NCI-H226 (cell line): ENCODE measurements around the gene LHFPL2.

Experiments
- DNase-seq: peaks from one replicate; pipeline ENCODE4 v3.0.0-alpha.2; 2015

LHFPL2 gene

DNA sequence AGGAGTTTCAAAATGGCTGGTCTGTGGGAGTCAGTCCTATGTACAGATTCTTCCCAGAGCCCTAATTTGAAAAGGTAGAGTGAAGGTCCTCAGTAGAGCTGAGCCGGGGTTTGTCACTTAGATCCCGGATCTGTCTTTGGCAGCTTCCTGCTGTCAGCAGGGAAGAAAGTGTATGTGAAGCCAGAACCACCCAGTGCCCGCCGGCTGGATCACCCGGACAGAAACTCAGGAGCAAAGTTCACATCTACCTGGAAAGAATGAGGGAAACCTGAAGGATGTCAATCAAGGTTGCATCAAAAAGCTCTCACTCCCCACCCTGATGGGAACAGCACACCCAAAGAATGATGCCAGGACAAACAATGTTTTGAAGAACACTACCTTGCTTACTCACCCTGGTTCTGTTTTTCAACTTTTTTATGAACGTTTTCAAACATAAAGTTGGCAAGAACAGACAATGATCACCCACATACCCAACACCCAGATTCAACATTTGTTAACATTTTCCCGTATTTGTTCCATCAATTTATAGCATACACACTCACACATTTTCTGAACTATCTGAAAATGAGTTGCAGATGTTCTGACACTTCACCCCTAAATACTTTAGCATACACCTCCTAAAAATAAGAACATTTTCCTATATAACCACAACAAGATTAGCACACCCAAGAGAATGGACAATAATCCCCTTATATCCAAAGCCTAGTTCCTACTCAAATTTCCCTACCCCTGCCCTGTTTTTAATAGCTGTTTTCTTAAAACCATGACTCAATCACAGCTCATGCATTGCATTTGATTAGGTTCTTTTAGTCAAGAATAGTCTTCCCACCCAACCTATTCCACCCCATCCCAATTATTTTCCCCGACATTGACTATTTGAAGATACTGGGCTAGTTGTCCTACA lies 133.9 kb downstream of the LHFPL2 start:
- DNase-seq: no peak

DNA sequence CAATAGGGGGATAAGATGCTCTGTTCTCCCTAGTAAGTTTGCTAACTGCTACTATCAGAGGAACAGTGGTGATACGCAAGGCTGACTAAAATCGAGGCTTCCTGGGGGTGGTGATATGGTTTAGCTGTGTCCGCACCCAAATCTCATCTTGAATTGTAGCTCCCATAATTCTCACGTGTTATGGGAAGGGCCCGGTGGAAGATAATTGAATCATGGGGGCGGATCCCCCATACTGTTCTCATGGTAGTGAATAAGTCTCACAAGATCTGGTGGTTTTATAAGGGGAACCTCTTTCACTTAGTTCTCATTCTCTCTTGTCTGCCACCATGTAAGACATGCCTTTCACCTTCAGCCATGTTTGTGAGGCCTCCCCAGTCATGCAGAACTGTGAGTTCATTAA lies 135.1 kb downstream of the LHFPL2 start:
- no peak for DNase-seq

DNA sequence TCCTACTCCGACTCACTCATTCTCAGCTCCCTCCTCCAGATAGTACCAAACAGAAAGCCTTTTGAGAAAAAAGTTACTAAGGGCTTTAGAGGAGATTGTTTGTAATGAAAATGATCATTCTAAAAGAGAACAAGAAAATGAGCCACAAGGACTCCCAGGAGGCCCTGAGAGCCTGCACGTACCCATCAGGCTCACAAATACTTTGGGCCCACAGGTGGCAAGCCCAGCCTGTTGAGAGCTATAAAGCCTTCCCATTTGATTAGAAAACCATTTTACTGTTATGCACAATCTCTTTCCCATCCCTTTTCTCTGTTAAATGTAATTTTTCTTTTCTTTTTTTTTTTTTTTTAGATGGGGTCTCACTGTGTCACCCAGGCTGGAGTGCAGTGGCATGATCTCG lies 136.1 kb downstream of the LHFPL2 start:
- no peak for DNase-seq

DNA sequence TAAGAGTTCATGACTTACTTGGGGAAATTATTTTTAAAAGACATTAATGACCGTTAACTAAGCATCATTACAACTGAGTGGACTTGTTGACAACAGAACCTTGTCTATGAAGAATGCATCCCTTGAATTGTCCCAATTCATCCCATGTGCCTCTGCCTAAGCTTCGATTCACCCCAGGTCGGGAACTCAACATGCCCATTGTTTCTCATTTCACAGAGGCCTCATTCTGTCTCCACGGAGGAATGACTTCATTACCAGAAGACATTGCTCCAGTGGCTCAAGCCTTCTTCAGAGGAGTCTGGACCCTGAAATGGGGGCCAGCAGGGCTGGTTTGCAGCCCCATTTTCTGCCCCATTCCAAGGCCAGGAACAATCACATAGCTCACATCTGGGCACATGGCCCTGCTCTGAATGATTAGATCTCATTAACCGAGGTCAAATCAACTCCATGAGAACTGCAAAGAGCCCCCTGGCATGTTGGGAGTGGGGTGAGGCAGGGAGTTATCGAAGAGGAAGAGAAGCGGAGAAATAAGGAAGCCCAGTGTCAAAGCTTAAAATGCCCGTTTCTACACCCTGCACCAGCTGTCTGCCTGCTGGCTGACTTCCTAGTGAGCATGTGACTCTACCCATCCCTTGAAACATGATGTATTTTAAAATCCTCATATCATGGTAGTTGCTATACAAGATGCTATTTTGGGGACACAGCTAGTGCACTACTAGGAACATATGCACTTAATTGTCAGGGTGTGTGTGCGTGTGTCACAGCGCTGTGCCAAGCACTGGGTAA lies 137.3 kb downstream of the LHFPL2 start:
- no peak for DNase-seq

DNA sequence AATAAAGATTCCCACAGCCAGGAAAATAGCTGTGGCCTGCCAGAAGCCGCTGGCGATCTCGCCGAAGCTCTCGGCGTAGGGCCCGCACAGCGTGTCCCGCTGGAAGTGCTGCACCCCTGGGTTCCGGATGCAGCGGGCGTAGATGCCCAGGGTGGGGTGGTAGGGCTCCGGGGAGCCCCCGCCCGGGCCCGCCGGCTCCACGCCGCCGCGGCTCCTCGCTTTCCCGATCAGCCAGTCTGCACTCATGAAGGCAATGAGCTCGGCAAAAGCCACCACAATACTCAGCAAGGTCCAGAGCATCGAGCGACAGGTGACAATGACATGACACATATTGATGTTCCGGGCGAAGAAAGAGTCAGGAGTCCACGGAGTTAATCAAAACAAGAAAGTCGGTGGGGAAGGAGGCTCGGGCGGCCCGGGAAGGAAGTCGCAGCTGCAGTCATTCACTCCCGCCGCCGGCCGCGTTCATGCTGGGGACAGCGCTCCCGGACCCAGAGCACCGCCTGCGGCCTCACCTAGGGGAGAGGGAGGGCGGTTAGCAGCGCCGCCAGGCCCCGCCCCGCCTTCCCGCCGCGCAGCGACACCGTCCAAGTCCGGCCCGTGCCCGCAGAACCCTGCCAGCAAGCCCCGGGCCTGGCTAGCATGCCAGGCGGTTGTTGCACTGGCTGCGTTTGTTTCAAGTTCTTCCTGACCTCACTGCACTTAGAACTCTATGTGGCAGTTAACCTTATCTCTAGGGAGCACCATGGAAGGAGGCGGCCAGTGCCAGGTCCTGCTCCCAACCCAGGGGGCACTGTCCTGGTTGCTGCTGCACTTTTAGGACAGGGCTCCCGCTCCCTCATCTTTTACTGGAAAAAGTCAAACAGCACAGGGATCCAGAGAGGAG lies 138.4 kb downstream of the LHFPL2 start:
- DNase-seq: no peak

DNA sequence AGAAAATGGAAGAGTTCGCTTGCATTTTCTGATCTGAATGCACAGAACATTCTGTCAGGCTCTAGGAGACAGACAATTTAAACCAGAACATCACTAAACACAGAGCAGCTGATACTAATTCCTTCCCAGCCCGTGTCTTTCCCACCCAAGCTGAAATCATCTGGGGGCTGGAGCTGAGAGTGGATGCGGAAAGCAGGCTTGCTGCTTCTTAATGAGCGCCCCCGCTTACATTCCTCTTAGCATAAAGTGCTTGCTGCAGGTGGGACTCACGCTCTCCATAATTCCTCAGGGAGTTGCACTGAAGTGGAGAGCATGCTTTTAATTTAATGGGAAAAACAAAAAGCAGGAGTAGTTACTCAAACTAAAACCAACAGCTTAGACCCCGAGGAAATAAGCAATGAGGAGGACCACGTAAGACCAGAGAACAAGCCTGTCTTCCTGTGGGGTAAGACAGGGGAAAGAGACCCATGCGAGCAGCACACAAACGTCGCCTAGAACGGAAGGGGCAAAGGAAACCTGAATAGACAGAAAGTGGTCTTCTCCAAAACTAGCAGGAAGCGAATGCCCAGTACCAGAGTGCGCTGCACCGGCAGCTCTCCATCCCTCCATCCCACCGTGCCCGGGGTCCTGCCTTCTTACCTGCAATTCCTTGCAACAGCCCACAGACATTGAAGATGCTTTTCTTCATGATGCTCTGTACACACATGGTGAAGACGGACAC lies 139.3 kb downstream of the LHFPL2 start:
- DNase-seq: no peak

DNA sequence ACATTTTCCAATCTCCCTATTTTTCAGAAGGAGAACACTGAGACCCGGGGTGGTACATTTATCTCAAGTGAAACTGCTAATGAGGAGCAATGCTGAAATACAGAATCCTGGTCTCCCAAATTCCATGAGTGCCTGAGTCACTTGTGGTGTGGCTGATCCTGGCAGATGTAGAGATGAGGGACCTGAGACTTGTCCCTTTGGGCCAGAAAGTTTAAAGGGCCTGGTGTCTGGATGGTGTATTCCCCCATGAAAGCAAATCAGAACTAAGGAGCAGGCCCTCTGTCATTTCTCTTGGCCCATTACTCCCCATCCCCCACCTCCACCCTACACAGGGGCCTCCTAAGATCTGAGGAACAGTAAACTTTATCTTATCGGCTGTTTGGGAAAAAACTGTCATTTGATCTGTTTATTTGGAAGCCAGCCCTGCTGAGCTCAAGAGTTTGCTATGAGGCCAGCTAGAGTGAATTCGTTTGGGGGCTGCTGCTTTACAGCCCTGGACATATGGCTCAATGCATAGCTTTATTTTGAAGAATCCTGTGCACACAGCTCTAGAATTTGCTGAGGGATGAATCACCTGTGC lies 140.3 kb downstream of the LHFPL2 start:
- peak; percentile 12 for DNase-seq

DNA sequence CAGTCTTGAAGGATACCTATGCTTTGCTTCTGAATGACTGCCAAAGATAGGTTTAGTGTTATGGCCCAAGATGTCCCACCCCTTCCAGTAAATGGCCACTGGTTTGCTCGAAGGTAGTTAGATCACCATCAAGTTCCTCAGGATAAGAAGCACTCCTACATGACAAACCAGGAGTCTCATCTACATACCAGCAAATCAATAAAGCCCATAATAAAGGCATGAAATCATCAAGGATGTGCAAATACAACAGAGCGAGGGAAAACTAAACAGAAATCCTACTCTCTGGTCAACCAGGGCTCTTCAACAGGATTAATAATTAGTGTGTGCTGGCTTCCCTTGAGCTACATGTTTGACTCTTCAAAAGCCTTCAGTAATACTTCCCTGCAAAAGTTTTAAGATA lies 141.0 kb downstream of the LHFPL2 start:
- DNase-seq: no peak

DNA sequence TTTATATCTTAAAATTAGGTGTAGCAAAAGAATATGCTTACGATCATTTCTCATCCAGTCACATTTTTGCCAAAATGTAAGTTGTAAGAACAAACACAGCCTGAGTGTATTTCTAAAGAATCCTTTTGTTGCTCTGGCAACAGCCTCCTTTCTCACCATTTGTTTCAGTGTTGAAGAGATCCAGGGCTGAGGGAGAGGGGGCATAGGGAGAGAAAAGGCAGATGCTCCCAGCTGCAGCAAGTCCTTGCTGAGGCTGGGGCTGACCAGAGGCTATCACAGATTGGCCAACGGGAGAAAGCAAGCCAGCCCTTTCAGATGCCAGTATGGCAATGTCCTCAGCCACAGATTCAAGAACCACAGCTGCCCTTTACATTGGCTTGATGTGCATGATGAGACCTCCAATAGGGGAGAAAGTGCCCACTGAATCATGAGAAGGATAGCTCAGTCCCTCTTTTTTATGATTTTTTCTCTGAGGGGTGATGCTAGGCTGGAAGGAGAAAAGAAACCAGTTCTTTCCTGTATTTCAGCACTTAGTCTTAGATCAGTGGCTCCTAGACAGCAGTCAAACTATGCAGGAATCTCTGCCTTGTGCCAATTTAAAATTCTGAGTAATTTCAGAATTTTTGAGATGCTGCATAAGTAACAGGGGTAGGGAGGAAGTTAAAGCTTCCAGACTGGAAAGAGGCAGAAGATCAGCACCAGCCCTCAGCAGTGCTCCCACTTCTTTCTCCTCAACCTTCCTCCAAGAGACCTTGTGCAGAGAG lies 142.1 kb downstream of the LHFPL2 start:
- DNase-seq: no peak

DNA sequence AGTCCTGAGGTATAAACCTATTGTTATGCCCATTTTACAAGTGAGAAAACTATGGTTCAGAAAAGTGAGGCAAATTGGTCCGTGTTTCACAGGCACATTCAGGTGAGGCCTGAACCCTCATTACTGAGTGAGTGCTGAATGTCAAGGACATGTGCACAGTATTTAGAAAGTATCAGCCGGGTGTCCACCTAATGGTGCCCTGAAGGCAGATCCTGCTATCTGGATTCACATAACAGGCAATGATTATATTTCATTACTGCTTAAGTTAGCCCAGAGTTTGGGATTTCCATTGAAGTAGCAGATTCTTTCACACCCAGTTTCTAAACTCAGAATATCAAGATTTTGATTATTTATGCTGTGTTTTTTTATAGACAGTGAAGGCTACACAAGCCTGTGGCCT lies 142.7 kb downstream of the LHFPL2 start:
- DNase-seq: no peak

DNA sequence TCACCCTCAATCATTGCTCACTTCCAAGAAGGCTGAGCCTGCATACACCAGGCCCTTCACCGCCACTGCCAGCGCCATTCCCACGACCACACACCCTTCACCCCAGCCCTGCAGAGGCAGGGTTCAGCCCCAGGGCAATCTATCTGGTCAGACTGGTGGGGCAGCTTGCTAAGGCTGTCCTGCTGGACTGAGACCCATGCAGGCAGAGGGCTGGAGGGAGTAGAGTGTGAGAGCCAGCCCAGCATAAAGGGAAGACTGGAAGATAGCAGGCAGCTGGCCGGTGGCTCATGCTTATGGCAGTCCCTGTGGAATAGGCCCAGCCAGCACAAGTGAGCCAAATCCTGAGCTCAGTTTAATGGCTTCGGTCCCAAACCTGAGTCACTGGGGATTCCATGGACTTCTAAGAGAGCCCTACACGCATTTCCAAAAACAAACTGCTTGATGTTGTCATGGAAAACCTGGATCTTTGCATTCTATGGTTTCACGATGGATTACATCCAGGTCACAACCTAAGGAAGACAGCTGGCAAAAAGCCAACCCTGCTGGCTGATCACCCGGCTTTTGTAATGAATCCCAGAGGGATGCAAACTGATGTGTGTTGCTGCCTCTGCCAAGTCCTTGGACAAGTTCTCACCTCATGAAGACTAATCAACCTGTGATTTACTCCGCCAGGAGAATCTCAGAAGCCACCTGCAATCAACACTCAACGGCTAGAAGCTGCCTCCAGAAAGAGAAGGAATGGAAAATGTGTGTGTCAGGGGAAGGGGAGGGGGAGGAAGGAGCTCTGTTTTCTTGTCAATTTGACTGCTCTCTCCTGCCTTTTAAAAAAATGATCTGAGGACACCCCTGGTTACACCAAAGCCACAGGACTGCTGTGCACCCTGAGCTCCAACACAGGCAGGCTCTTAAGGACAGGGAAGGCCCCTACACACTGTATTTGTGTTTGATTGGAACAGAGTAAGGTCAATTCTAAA lies 143.6 kb downstream of the LHFPL2 start:
- DNase-seq: peak; percentile 99

DNA sequence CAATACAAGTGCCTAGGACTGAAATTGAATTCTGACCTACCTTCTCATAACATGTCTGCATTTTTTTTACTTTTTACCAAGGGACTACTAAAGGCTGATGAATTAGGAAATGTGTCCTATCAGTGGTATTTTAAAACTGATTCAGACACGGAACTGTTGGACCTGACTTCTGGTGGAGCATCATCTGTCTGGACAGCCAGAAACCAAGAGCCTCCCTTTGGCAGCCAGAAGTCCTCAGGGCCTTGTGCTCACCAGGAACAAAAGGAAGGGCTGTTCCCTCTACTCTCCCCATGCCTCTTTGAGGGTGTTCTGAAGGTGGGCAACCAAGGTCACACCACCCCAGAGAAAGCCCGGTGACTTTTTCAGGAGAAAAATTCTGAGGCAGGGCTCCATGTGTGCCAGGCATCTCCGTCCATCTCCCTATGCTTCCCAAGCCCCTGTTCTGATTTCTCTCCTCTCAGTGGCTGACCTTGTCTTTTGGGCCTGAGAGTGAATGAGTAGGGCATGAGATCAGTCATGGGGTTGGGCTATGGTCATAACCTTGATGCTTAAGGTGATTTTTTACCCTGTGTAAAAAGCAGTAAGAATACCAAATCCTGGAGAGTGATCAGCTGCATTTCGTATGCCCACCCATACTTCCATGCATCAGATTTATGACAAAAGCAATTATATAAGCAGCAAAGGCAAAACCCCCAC lies 144.5 kb downstream of the LHFPL2 start:
- DNase-seq: no peak

DNA sequence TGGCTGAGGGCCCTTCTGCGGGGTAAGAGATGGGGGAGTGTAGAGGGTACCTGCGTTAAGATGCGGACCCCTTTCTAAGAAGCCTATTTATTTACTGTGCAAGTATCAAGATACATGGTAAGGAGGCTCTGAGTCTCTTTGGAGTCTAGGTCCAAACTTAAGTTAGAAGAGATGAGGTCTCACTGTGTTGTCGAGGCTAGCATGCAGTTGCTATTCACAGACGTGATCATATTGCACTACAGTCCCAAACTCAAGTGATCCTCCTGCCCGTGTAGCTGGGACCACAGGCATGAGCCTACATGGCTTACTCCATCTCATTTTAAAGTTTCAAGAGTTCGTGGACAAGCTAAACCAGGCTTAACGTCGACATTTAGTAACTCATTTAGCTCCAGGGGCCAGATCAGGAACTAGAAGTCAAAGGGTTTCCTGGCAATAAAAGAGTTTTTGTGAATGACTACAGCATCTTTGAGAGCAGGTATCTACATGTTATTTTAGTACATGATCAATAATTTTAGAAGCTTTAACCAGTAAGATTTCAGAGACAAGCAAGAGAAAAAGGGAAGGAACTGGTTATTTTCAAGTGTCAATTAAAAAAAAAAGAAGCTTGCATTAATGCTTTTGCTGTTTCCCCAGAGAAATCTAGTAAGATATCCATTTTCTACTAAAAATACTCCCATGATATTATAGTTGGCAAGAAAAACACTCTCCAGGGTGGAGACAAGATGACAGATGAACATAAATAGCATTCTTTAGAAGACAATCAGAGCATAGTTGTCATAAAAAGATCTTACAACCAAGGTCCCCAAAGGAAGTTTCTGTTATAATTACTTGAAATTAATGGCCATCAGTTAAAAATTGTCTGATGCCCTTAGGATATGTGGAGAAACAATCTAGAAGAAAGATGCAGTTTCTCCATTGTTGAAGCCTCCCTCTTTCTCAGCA lies 146.9 kb downstream of the LHFPL2 start:
- no peak for DNase-seq

DNA sequence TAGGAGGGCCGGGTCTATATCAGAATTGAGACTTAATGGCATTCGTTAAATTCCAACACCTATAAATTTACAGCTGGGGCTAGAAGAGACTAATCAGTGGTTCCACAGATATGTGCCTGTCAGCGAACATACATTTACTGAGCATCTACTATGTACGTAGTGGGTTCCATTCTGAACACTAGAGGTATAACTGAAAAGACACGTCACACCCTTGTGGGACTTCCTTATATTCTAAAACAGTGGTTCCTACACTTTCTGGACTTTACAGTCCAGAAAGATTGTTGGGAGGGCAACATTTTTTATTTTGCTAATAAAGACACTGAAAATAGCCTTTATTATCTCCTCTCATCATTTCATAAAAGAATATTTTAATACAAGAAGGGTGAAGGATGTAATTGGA lies 147.7 kb downstream of the LHFPL2 start:
- DNase-seq: no peak

DNA sequence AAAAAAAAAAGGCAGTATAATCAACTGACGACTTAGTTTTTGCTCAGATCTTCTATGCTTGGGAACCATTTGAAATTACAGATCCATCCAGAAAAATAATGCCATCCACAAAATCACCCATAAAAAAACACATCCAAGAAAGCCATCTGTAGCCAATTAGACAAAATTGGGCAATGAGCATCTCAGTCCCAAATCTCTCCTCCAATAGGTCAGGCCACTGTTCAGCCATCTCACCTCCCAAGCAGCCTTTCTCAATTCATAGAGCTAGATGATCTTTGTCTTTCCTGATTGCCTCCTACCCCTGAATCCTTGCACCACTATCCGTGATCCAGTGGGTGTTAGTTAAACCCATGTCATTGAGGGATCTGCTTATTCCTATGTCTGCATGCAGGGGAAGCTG lies 148.5 kb downstream of the LHFPL2 start:
- DNase-seq: no peak

DNA sequence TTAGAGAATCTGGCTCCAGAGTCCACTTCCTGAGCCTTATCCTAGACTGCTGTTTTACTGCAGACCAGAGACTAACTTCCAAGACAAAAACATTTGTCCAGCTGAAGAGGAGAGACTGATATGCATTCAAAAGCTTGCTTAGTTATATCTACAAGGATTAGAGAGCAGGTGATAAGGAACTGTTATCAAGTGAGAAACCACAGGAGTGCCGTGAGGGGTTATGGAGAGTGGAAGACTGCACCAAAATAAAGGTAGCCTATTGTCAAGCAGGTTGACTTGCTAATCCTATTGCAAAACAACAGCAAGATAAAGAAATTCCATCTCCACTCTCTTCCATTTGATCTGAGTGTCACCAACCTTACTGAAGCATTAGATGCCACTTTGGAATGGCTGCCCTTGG lies 149.1 kb downstream of the LHFPL2 start:
- DNase-seq: peak; percentile 87

DNA sequence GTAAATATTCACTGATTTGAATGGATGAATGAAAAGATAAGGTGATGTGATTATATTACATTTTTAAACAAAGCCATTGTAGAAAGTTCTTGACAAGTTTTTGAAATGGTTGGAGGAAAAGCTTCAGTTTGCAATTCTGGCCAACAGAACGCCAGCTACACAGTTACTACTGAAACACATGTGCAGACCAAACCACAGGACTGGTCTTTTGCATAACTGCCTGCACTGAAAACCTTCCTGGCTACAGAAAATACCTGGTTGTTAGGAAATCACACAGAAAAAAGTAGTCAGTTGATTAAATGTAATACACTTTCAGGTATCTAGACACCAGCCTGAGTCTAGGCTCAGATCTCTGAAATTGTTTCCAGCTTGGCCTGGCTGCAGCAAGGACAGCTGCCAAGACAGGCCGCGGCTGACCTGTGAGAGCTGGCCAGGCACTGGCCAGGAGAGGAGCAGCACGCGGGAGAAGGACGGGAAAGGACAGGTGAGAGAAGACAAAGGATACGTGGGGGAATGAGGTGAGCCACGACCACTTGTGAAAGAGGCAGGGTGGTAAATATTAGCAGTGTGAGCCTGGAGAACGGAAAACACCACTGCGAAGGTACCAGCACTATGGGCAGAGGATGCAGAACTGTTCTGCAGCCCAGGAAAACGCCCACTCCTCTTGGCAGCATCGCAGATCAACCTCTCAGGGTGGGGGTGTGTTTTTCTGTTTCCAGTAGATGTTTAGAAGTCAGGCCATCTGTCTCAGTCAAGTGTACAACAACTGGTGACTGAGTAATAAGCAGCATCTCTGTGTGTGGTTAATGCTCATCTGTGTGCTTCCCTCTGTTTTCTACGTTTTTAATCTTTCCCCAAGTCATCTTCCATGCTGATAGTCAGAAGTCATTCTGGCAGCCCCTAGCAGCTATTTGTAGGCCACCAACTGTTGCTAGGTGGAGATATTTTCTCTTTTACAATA lies 150.7 kb downstream of the LHFPL2 start:
- DNase-seq: no peak
